Measurements from ENCODE around the gene PDYN.

DNA sequence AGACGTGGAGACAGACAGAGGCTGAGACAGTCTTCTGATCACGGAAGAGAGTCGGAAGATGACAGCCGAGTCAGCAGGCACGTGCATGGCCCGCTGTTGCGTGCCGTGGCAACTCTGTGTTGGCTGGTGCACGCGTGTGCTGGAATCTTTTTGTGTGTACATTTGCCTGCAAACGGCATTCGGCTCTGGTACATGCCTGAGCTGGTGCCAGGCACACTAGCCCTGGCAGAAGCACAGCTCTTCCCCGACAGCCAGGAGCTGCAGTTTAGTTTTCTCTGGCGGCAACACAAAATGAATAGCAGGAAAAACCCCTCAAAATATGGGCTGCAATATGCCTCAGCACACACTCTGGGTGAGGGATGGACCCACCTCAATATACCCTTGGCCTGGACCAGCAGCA lies 769 bp upstream of the PDYN start:
- TF ChIP-seq, protein P1, sequence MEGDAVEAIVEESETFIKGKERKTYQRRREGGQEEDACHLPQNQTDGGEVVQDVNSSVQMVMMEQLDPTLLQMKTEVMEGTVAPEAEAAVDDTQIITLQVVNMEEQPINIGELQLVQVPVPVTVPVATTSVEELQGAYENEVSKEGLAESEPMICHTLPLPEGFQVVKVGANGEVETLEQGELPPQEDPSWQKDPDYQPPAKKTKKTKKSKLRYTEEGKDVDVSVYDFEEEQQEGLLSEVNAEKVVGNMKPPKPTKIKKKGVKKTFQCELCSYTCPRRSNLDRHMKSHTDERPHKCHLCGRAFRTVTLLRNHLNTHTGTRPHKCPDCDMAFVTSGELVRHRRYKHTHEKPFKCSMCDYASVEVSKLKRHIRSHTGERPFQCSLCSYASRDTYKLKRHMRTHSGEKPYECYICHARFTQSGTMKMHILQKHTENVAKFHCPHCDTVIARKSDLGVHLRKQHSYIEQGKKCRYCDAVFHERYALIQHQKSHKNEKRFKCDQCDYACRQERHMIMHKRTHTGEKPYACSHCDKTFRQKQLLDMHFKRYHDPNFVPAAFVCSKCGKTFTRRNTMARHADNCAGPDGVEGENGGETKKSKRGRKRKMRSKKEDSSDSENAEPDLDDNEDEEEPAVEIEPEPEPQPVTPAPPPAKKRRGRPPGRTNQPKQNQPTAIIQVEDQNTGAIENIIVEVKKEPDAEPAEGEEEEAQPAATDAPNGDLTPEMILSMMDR (IDR thresholded peaks at IDR 0.05 in 8 of 11, conservative IDR thresholded peaks at IDR 0.05 in 3 of 11) = no peak
- no peak for TF ChIP-seq POLR2AphosphoS5 (IDR thresholded peaks at IDR 0.05)

All from spleen (tissue), 7 donors.